Germinal center (tissue), 1 donor: ENCODE data around the gene NOD1.
A peak's percentile ranks its signal among the peaks of the same experiment; 100 is the strongest.
"Not testable (repeated sequence)": the region's sequence is repeated elsewhere in the genome, so short reads cannot be mapped to it uniquely, and the experiment has no call there.

Experiments used
- DNase-seq: peaks from one replicate; pipeline ENCODE4 v3.0.0; 2012; ENCODE audit warnings: mixed read lengths, low spot score

Gene NOD1

GRCh38 chr7:30478349-30479201 lies at the start of gene NOD1:
Gene NOD1, minus strand, starts transcription at chr7:30478784. Its CDS starts 21,863 bp downstream, at chr7:30456921.
- DNase-seq, result peak; percentile 75

GRCh38 chr7:30527297-30527696 lies 48.7 kb upstream of the NOD1 start:
- not testable (repeated sequence) for DNase-seq

GRCh38 chr7:30526163-30526562 lies 47.6 kb upstream of the NOD1 start:
- DNase-seq, result no peak

GRCh38 chr7:30525429-30525828 lies 46.8 kb upstream of the NOD1 start:
- no peak for DNase-seq

- no peak for DNase-seq
These were observed 46.0 kb upstream of the NOD1 start for GRCh38 chr7:30524545-30524944.

GRCh38 chr7:30523466-30523865 lies 44.9 kb upstream of the NOD1 start:
- DNase-seq, result no peak

- DNase-seq, result no peak
These were observed 43.6 kb upstream of the NOD1 start for GRCh38 chr7:30522159-30522558.

- DNase-seq, result no peak
These were observed 42.9 kb upstream of the NOD1 start for GRCh38 chr7:30521532-30521931.

GRCh38 chr7:30519122-30519521 lies 40.5 kb upstream of the NOD1 start:
- DNase-seq, result no peak

GRCh38 chr7:30515761-30516160 lies 37.2 kb upstream of the NOD1 start:
- DNase-seq, result no peak

- DNase-seq, result no peak
These were observed 36.2 kb upstream of the NOD1 start for GRCh38 chr7:30514776-30515175.

- no peak for DNase-seq
These were observed 35.6 kb upstream of the NOD1 start for GRCh38 chr7:30514177-30514576.

GRCh38 chr7:30513762-30514161 lies 35.2 kb upstream of the NOD1 start:
- no peak for DNase-seq

GRCh38 chr7:30511973-30512662 lies 33.5 kb upstream of the NOD1 start:
- DNase-seq, result no peak

GRCh38 chr7:30511494-30511893 lies 32.9 kb upstream of the NOD1 start:
- DNase-seq, result no peak

GRCh38 chr7:30510124-30511075 lies 31.8 kb upstream of the NOD1 start:
- peak; percentile 11 for DNase-seq

- DNase-seq, result not testable (repeated sequence)
These were observed 30.7 kb upstream of the NOD1 start for GRCh38 chr7:30509171-30509857.

GRCh38 chr7:30507346-30507900 lies 28.8 kb upstream of the NOD1 start:
- DNase-seq, result not testable (repeated sequence)

GRCh38 chr7:30505174-30505697 lies 26.7 kb upstream of the NOD1 start:
- DNase-seq, result no peak

- DNase-seq, result peak; percentile 99
These were observed 26.0 kb upstream of the NOD1 start, which contains the start of gene GGCT for GRCh38 chr7:30504301-30505173. Gene GGCT, minus strand, starts transcription at chr7:30504829. Its CDS starts 120 bp downstream, at chr7:30504709.
